GM12878 (cell line): ENCODE results near the gene LAMP1.

Experiments
- EZH2 ChIP-seq: IDR thresholded peaks from 2 replicates; pipeline ENCODE4 v1.6.1; 2012; ENCODE audit warnings: low read depth, mild to moderate bottlenecking, control low read depth, inconsistent platforms, low read length, borderline replicate concordance; ENCODE audit not compliant: control insufficient read depth
- GABPA ChIP-seq: IDR thresholded peaks from 2 replicates; pipeline ENCODE4 v1.6.1; 2014; ENCODE audit warnings: antibody characterized with exemption, low read depth, mild to moderate bottlenecking, inconsistent platforms
- HDAC2 ChIP-seq: fragments of 200-600 bp; sonication (generic); IDR thresholded peaks from 2 replicates; pipeline ENCODE4 v1.6.1; 2017
- POLR2A ChIP-seq: IDR thresholded peaks from 2 replicates; pipeline ENCODE4 v1.6.1; 2011; ENCODE audit warnings: low read depth, mild to moderate bottlenecking, low read length
- POU2F2 ChIP-seq: IDR thresholded peaks from 3 replicates; pipeline ENCODE4 v1.6.1; 2011; ENCODE audit warnings: low read depth, mild to moderate bottlenecking, low read length, borderline replicate concordance
- SMAD1 ChIP-seq: fragments of 450-650 bp; IDR thresholded peaks from 2 replicates; pipeline ENCODE4 v1.6.1; 2018; ENCODE audit warnings: mild to moderate bottlenecking, low read depth; ENCODE audit not compliant: partially characterized antibody
- SREBF1 ChIP-seq: IDR thresholded peaks from 2 replicates; pipeline ENCODE4 v1.6.1; 2012; ENCODE audit warnings: mild to moderate bottlenecking, low read length
- SRF ChIP-seq, 2 experiments: IDR thresholded peaks; 2 replicates each; pipeline ENCODE4 v1.6.1; 2011; ENCODE audit warnings: low read depth in 2 of 2, low read length in 2 of 2, mild to moderate bottlenecking in 1 of 2, moderate library complexity in 1 of 2
- STAT1 ChIP-seq: fragments of 450-650 bp; conservative IDR thresholded peaks from 2 replicates; pipeline ENCODE4 v1.6.1; 2014; ENCODE audit warnings: antibody characterized with exemption, mild to moderate bottlenecking
- ZNF274 ChIP-seq: IDR thresholded peaks from one replicate; pipeline ENCODE4 v1.8.0; 2011; ENCODE audit not compliant: insufficient read length, insufficient read depth
- TF ChIP-seq, protein P1 (sequence below), 3 experiments: IDR thresholded peaks in 2 of 3; conservative IDR thresholded peaks in 1 of 3; 2 replicates each; pipeline ENCODE4 v1.5.1; 2011; ENCODE audit warnings: low read depth in 3 of 3, low read length in 3 of 3, mild to moderate bottlenecking in 3 of 3, control low read depth in 2 of 3, moderate library complexity in 2 of 3, inconsistent platforms in 1 of 3, mixed read lengths in 1 of 3; ENCODE audit not compliant: control insufficient read depth in 2 of 3, insufficient read depth in 1 of 3; ENCODE audit errors: extremely low read depth in 1 of 3
- TF ChIP-seq, protein P2 (sequence below): IDR thresholded peaks from 2 replicates; pipeline ENCODE4 v1.6.1; 2012; ENCODE audit warnings: low read depth, low read length, improper control_type of control experiment
- TF ChIP-seq, protein P3 (sequence below): IDR thresholded peaks from 2 replicates; pipeline ENCODE4 v1.6.1; 2012; ENCODE audit warnings: low read depth, low read length, improper control_type of control experiment

DNA sequence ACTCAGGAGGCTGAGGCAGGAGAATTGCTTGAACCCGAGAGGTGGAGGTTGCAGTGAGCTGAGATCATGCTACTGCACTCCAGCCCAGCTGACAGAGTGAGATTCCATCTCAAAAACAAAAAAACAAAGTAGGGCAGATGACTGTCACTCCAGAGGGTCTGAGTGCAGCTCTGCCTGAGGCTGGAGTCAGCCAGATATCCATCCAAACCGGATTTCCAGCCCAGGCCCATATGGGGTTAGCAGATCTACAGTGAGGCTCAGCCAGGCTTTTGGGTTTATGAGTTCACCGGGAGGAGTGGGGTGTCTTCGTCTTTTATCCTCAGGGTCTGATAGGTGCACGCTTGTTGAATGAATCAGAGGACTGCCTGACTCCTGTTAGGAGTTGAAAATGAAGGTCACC, 19.0 kb downstream of the LAMP1 start:
- no peak for TF ChIP-seq SREBF1
- no peak for TF ChIP-seq STAT1
- TF ChIP-seq POU2F2: no peak
- TF ChIP-seq, protein P1, sequence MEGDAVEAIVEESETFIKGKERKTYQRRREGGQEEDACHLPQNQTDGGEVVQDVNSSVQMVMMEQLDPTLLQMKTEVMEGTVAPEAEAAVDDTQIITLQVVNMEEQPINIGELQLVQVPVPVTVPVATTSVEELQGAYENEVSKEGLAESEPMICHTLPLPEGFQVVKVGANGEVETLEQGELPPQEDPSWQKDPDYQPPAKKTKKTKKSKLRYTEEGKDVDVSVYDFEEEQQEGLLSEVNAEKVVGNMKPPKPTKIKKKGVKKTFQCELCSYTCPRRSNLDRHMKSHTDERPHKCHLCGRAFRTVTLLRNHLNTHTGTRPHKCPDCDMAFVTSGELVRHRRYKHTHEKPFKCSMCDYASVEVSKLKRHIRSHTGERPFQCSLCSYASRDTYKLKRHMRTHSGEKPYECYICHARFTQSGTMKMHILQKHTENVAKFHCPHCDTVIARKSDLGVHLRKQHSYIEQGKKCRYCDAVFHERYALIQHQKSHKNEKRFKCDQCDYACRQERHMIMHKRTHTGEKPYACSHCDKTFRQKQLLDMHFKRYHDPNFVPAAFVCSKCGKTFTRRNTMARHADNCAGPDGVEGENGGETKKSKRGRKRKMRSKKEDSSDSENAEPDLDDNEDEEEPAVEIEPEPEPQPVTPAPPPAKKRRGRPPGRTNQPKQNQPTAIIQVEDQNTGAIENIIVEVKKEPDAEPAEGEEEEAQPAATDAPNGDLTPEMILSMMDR (IDR thresholded peaks at IDR 0.05 in 2 of 3, conservative IDR thresholded peaks at IDR 0.05 in 1 of 3; ENCODE audit: control insufficient read depth in 2 of 3, extremely low read depth in 1 of 3, insufficient read depth in 1 of 3, low read depth in 3 of 3, low read length in 3 of 3): no peak
- TF ChIP-seq ZNF274: no peak
- TF ChIP-seq SMAD1: no peak
- TF ChIP-seq GABPA: no peak
- TF ChIP-seq POLR2A: no peak
- TF ChIP-seq, protein P2, sequence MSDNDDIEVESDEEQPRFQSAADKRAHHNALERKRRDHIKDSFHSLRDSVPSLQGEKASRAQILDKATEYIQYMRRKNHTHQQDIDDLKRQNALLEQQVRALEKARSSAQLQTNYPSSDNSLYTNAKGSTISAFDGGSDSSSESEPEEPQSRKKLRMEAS: no peak
- TF ChIP-seq EZH2: no peak
- TF ChIP-seq HDAC2: no peak
- no peak for TF ChIP-seq SRF (IDR thresholded peaks at IDR 0.05; ENCODE audit: low read depth in 2 of 2, low read length in 2 of 2)
- TF ChIP-seq, protein P3, sequence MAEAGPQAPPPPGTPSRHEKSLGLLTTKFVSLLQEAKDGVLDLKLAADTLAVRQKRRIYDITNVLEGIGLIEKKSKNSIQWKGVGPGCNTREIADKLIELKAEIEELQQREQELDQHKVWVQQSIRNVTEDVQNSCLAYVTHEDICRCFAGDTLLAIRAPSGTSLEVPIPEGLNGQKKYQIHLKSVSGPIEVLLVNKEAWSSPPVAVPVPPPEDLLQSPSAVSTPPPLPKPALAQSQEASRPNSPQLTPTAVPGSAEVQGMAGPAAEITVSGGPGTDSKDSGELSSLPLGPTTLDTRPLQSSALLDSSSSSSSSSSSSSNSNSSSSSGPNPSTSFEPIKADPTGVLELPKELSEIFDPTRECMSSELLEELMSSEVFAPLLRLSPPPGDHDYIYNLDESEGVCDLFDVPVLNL: no peak
